GM12891 (cell line): ENCODE measurements around the gene RAD9A.

Experiments
- POLR2A ChIP-seq: IDR thresholded peaks from 2 replicates; pipeline ENCODE4 v1.6.1; 2011; ENCODE audit warnings: low read depth, low read length, control low read depth
- POLR2AphosphoS5 ChIP-seq: IDR thresholded peaks from 2 replicates; pipeline ENCODE4 v1.6.1; 2011; ENCODE audit warnings: low read depth, low read length, control low read depth

GRCh38 chr11:67345247-67345919, 46.4 kb upstream of the RAD9A start:
- TF ChIP-seq POLR2AphosphoS5: no peak
- TF ChIP-seq POLR2A: no peak
